HepG2 (cell line): ENCODE measurements around the gene NIPAL4. TPM values are rescaled to one million over a fixed set of nuclear protein-coding genes. Genes with fewer than 3 reads are reported as not detected.

Experiments used
- EP300 ChIP-seq, 3 experiments: sonication (generic) in 1 of 3; formaldehyde crosslinking in 1 of 3; IDR thresholded peaks; 2 replicates each; pipeline versions ENCODE4 v1.5.1 to v1.6.1; 2011 to 2020; ENCODE audit warnings: low read depth in 2 of 3, low read length in 2 of 3, borderline replicate concordance in 1 of 3, improper control_type of control experiment in 1 of 3, mild to moderate bottlenecking in 1 of 3, missing genetic modification reagents in 1 of 3, moderate library complexity in 1 of 3
- ETV5 ChIP-seq: IDR thresholded peaks from 2 replicates; pipeline ENCODE4 v1.6.1; 2018; ENCODE audit warnings: missing biosample characterization, missing genetic modification reagents, inconsistent platforms, borderline replicate concordance
- FOXA3 ChIP-seq: IDR thresholded peaks from 2 replicates; pipeline ENCODE4 v1.6.1; 2016; ENCODE audit warnings: missing genetic modification reagents, missing compliant biosample characterization
- HDAC2 ChIP-seq: sonication (generic); formaldehyde crosslinking; IDR thresholded peaks from 2 replicates; pipeline ENCODE4 v1.4.0; 2020; ENCODE audit warnings: missing genetic modification reagents
- HNF4A ChIP-seq: sonication (generic); formaldehyde crosslinking; IDR thresholded peaks from 2 replicates; pipeline ENCODE4 v1.4.0; 2020; ENCODE audit warnings: missing genetic modification reagents
- HNF4G ChIP-seq, 2 experiments: sonication (generic) in 1 of 2; formaldehyde crosslinking in 1 of 2; IDR thresholded peaks; 2 replicates each; pipeline versions ENCODE4 v1.4.0 to v1.6.1; 2011 to 2020; ENCODE audit warnings: borderline replicate concordance in 2 of 2, low read depth in 2 of 2, mild to moderate bottlenecking in 2 of 2, low read length in 1 of 2, missing genetic modification reagents in 1 of 2, moderate library complexity in 1 of 2
- HOXA5 ChIP-seq: sonication (generic); formaldehyde crosslinking; IDR thresholded peaks from 2 replicates; pipeline ENCODE4 v1.4.0; 2020; ENCODE audit warnings: missing genetic modification reagents
- HOXD1 ChIP-seq: sonication (generic); formaldehyde crosslinking; IDR thresholded peaks from 2 replicates; pipeline ENCODE4 v1.5.0; 2020; ENCODE audit warnings: missing genetic modification reagents
- KLF6 ChIP-seq: IDR thresholded peaks from 2 replicates; pipeline ENCODE4 v1.8.0; 2016; ENCODE audit warnings: missing biosample characterization, missing genetic modification reagents
- MED1 ChIP-seq: sonication (generic); formaldehyde crosslinking; IDR thresholded peaks from 2 replicates; pipeline ENCODE4 v1.4.0; 2020; ENCODE audit warnings: missing genetic modification reagents
- RXRB ChIP-seq: IDR thresholded peaks from 2 replicates; pipeline ENCODE4 v1.6.1; 2016; ENCODE audit warnings: borderline replicate concordance, missing genetic modification reagents, missing compliant biosample characterization
- SOX5 ChIP-seq: IDR thresholded peaks from 2 replicates; pipeline ENCODE4 v1.6.1; 2016; ENCODE audit warnings: borderline replicate concordance
- SOX6 ChIP-seq, 2 experiments: fragments of 450-650 bp in 1 of 2; sonication (generic) in 1 of 2; formaldehyde crosslinking in 1 of 2; IDR thresholded peaks; 2 replicates each; pipeline versions ENCODE4 v1.4.0 to v1.6.1; 2017 to 2020; ENCODE audit warnings: antibody characterized with exemption in 1 of 2, mild to moderate bottlenecking in 1 of 2, missing genetic modification reagents in 1 of 2
- THAP11 ChIP-seq: IDR thresholded peaks from 2 replicates; pipeline ENCODE4 v1.6.1; 2016; ENCODE audit warnings: missing biosample characterization, missing genetic modification reagents
- ZMAT3 ChIP-seq: sonication (generic); formaldehyde crosslinking; conservative IDR thresholded peaks from 2 replicates; pipeline ENCODE4 v1.7.0; 2021; ENCODE audit warnings: missing genetic modification reagents
- ZNF30 ChIP-seq: sonication (generic); formaldehyde crosslinking; IDR thresholded peaks from 2 replicates; pipeline ENCODE4 v1.5.0; 2020; ENCODE audit warnings: mild to moderate bottlenecking, missing genetic modification reagents
- ZNF616 ChIP-seq: sonication (generic); formaldehyde crosslinking; IDR thresholded peaks from 2 replicates; pipeline ENCODE4 v1.5.0; 2020; ENCODE audit warnings: low read depth, mild to moderate bottlenecking, missing genetic modification reagents
- ZNF644 ChIP-seq: IDR thresholded peaks from 2 replicates; pipeline ENCODE4 v1.6.1; 2016; ENCODE audit warnings: low read depth
- polyA plus RNA-seq, 8 experiments: library from polyadenylated mRNA; depleted of rRNA in 3 of 8; stranded (reverse) in 7 of 8; unstranded in 1 of 8; fragments of >200 nt; fragmentation: Illumina TruSeq in 4 of 8; extraction: Trizol in 4 of 8; gene quantifications; 2 replicates each; pipeline versions ENCODE4 v1.2.1 to v1.2.3, GENCODE V29; 2011 to 2016; ENCODE audit warnings: low read depth in 4 of 8, missing spikeins in 1 of 8, mixed read lengths in 1 of 8; ENCODE audit not compliant: insufficient read depth in 1 of 8
- total RNA-seq, 5 experiments: library from RNA; depleted of rRNA; stranded (reverse); fragments of >200 nt; fragmentation: Illumina TruSeq; extraction: Trizol; gene quantifications; 2 replicates each; pipeline ENCODE4 v1.2.3, GENCODE V29; 2016; ENCODE audit warnings: low read depth in 1 of 5
- TF ChIP-seq, protein P1 (sequence below): sonication (generic); formaldehyde crosslinking; IDR thresholded peaks from 2 replicates; pipeline ENCODE4 v1.8.1; 2023; ENCODE audit warnings: mild to moderate bottlenecking, missing genetic modification reagents
- TF ChIP-seq, protein P2 (sequence below): sonication (generic); formaldehyde crosslinking; conservative IDR thresholded peaks from 2 replicates; pipeline ENCODE4 v1.4.0; 2020; ENCODE audit warnings: mild to moderate bottlenecking, missing genetic modification reagents, moderate library complexity
- TF ChIP-seq, protein P3 (sequence below): sonication (generic); formaldehyde crosslinking; IDR thresholded peaks from 2 replicates; pipeline ENCODE4 v1.8.0; 2023; ENCODE audit warnings: mild to moderate bottlenecking, missing genetic modification reagents
- TF ChIP-seq, protein P4 (sequence below): sonication (generic); formaldehyde crosslinking; IDR thresholded peaks from 2 replicates; pipeline ENCODE4 v1.4.0; 2020; ENCODE audit warnings: missing genetic modification reagents

The NIPAL4 gene
- total and polyA plus RNA-seq, 2 of the 13 experiments (the other 11 are each of a cell fraction or from before 2014, with no cell fraction given), result not detected

DNA sequence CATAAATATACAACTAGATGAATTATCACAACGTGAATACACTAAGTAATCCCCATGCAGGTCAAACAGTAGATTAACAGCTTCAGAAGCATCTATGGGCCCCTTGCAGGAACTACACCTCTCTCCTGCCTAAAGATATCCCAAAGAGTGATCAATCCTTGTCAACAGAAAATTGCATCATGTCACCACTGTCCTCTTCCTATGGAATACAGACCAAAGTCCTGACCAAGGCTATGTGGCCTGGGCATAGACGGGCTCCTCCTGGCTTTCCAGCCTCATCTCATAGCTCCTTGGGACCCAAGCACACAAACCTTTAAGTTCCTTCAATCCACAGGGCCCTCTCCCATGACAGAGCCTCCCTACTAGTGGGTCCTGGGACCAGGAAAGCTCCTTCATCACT is 25.3 kb downstream of the NIPAL4 start (continued):
- 0 out of 2 replicates have a peak, but pooled peaks have one; percentile 26 for TF ChIP-seq RXRB (CRISPR knock-in tag)
- no peak for TF ChIP-seq ZMAT3
- TF ChIP-seq, protein P1, sequence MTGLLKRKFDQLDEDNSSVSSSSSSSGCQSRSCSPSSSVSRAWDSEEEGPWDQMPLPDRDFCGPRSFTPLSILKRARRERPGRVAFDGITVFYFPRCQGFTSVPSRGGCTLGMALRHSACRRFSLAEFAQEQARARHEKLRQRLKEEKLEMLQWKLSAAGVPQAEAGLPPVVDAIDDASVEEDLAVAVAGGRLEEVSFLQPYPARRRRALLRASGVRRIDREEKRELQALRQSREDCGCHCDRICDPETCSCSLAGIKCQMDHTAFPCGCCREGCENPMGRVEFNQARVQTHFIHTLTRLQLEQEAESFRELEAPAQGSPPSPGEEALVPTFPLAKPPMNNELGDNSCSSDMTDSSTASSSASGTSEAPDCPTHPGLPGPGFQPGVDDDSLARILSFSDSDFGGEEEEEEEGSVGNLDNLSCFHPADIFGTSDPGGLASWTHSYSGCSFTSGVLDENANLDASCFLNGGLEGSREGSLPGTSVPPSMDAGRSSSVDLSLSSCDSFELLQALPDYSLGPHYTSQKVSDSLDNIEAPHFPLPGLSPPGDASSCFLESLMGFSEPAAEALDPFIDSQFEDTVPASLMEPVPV, result no peak
- TF ChIP-seq FOXA3 (CRISPR knock-in tag), result peak; percentile 86
- peak; percentile 99 for TF ChIP-seq HOXD1
- TF ChIP-seq HNF4G (IDR thresholded peaks at IDR 0.05; ENCODE audit: borderline replicate concordance, low read depth, low read length), result peak; percentile 70
- peak; percentile 59; the same call in 1 of the 2 replicates for TF ChIP-seq HNF4G (CRISPR knock-in tag; IDR thresholded peaks at IDR 0.05; ENCODE audit: borderline replicate concordance, low read depth)
- TF ChIP-seq ZNF30 (CRISPR knock-in tag), result no peak
- peak; percentile 40; the same call in 1 of the 2 replicates for TF ChIP-seq SOX5
- no peak for TF ChIP-seq SOX6 (IDR thresholded peaks at IDR 0.05)
- peak; percentile 51 for TF ChIP-seq SOX6 (CRISPR knock-in tag; IDR thresholded peaks at IDR 0.05)
- TF ChIP-seq EP300 (IDR thresholded peaks at IDR 0.05; ENCODE audit: low read depth in 2 of 2, low read length in 2 of 2), result peak in 1 of 2 experiments; percentile 30; a peak in 1 of 4 replicates
- TF ChIP-seq EP300 (CRISPR knock-in tag; IDR thresholded peaks at IDR 0.05; ENCODE audit: borderline replicate concordance), result no peak
- TF ChIP-seq HNF4A, result peak; percentile 90
- peak; percentile 19; the same call in 1 of the 2 replicates for TF ChIP-seq ETV5 (CRISPR knock-in tag)
- TF ChIP-seq, protein P2, sequence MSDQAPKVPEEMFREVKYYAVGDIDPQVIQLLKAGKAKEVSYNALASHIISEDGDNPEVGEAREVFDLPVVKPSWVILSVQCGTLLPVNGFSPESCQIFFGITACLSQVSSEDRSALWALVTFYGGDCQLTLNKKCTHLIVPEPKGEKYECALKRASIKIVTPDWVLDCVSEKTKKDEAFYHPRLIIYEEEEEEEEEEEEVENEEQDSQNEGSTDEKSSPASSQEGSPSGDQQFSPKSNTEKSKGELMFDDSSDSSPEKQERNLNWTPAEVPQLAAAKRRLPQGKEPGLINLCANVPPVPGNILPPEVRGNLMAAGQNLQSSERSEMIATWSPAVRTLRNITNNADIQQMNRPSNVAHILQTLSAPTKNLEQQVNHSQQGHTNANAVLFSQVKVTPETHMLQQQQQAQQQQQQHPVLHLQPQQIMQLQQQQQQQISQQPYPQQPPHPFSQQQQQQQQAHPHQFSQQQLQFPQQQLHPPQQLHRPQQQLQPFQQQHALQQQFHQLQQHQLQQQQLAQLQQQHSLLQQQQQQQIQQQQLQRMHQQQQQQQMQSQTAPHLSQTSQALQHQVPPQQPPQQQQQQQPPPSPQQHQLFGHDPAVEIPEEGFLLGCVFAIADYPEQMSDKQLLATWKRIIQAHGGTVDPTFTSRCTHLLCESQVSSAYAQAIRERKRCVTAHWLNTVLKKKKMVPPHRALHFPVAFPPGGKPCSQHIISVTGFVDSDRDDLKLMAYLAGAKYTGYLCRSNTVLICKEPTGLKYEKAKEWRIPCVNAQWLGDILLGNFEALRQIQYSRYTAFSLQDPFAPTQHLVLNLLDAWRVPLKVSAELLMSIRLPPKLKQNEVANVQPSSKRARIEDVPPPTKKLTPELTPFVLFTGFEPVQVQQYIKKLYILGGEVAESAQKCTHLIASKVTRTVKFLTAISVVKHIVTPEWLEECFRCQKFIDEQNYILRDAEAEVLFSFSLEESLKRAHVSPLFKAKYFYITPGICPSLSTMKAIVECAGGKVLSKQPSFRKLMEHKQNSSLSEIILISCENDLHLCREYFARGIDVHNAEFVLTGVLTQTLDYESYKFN (CRISPR knock-in tag), result peak; percentile 67
- 0 out of 2 replicates have a peak, but pooled peaks have one; percentile 42 for TF ChIP-seq THAP11 (CRISPR knock-in tag)
- TF ChIP-seq, protein P3, sequence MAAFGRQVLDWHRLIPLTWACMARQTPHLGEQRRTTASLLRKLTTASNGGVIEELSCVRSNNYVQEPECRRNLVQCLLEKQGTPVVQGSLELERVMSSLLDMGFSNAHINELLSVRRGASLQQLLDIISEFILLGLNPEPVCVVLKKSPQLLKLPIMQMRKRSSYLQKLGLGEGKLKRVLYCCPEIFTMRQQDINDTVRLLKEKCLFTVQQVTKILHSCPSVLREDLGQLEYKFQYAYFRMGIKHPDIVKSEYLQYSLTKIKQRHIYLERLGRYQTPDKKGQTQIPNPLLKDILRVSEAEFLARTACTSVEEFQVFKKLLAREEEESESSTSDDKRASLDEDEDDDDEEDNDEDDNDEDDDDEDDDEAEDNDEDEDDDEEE (CRISPR knock-in tag), result no peak
- TF ChIP-seq ZNF644, result peak; percentile 82
- 0 out of 2 replicates have a peak, but pooled peaks have one; percentile 6 for TF ChIP-seq MED1 (CRISPR knock-in tag)
- TF ChIP-seq, protein P4, sequence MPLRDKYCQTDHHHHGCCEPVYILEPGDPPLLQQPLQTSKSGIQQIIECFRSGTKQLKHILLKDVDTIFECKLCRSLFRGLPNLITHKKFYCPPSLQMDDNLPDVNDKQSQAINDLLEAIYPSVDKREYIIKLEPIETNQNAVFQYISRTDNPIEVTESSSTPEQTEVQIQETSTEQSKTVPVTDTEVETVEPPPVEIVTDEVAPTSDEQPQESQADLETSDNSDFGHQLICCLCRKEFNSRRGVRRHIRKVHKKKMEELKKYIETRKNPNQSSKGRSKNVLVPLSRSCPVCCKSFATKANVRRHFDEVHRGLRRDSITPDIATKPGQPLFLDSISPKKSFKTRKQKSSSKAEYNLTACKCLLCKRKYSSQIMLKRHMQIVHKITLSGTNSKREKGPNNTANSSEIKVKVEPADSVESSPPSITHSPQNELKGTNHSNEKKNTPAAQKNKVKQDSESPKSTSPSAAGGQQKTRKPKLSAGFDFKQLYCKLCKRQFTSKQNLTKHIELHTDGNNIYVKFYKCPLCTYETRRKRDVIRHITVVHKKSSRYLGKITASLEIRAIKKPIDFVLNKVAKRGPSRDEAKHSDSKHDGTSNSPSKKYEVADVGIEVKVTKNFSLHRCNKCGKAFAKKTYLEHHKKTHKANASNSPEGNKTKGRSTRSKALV (CRISPR knock-in tag), result no peak
- TF ChIP-seq HDAC2 (CRISPR knock-in tag), result peak; percentile 48; the same call in 1 of the 2 replicates
- no peak for TF ChIP-seq KLF6 (CRISPR knock-in tag)
- no peak for TF ChIP-seq ZNF616 (CRISPR knock-in tag)
- TF ChIP-seq HOXA5, result peak; percentile 99
